Right hindlimb (tissue), 1 donor: ENCODE measurements around the gene PLCL1.

ENCODE experiments used
- DNase-seq: peaks from one replicate; pipeline ENCODE4 v3.0.0-alpha.2; 2018

PLCL1 gene

DNA sequence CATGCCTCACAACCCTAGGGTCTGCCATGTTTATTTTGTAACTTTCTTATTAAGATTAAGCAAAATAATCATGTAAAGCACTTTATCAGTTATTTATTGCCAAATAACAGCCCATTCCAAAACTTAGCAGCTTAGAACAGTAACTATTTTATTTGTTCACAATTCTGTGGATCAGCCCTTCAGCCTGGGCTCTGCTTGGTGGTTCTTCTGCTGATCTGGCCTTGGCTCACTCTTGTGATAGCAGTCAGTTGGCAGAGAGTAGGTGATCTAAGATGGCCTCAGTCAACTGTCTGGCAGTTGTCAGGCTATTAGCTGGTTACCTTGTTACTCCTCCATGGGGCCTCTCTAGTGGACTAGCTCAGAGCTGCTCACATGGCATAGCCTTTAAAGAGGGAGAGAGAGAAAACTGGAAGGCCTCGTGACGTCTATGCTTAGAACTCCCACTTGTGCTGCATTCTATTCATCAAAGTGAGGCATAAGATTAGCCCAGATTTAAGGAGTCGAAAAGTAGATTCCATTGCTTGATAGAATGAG is 54.3 kb downstream of the PLCL1 start:
- no peak for DNase-seq

DNA sequence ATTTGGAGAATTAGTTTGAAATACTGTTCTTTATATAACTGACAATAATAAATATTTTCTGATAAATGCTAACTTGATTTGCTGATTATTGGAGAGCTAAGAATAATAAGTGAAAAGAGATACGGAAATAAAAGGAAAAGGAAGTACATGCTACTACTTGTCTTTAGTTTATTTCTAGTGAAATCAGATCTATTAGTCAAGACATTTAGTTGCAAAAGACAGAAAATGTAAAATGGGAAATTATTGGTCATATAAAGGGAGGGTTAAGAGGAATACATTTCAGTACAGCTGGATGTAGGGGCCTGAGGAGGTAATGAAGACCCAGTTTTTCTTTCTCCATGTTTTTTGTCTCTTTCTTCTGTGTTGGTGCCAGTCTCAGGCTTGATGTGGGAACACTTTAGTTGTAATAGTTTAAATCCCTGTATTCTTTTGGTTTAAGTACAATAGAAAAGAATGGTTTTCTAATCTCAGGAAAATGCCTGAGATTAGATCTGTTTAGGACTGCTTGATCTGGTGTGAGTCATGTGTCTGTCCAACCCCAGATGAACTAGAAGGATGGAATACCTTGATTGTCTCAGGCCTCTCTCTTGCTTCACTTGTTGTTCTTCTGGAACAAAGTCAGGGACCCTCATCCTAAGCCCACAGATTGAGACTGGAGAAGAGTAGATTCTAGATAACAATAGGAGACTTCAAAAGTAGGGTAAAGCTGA is 58.0 kb downstream of the PLCL1 start:
- no peak for DNase-seq

- DNase-seq: no peak
Observed at GRCh38 chr2:197863744-197864143, 59.4 kb downstream of the PLCL1 start.

- no peak for DNase-seq
Observed at GRCh38 chr2:197866455-197866854, 62.1 kb downstream of the PLCL1 start.

DNA sequence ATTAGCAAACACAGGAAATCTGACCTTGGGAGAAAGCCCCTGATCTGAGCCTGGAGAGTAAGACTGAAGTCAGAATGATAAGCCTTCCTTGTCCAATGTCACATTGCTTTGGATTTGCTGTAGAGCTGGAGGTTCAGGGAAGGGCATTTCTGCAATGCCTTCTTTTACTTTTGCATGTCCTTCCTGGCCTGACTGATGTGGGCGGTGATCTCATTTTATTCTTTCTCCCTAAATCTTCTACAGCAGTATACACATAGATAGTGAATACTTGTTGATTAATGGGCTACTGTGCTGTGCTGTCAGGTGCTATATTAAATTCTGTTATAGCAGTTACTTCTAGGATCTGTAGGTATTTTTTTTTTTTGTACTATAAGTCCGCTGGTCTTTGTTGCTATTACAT is 62.6 kb downstream of the PLCL1 start:
- DNase-seq: no peak

DNA sequence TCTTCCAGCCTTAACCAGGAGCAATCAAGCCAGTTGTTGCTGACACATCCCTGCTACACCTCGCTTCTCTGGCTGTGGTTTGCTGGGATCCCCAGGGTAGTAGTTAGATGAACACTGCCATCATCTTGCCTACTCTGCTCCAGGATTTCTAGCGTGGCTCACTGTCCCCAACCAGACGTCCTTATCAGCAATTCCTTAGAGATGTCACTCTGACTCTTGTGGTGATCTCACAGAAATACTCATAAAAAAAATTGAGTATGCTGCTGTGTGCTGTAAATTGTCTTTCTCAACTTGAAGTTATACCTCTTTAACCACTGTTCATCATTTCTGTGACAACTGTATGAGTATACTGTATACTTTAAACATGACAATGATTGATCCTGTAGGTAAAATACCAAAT is 63.2 kb downstream of the PLCL1 start:
- DNase-seq: no peak

DNA sequence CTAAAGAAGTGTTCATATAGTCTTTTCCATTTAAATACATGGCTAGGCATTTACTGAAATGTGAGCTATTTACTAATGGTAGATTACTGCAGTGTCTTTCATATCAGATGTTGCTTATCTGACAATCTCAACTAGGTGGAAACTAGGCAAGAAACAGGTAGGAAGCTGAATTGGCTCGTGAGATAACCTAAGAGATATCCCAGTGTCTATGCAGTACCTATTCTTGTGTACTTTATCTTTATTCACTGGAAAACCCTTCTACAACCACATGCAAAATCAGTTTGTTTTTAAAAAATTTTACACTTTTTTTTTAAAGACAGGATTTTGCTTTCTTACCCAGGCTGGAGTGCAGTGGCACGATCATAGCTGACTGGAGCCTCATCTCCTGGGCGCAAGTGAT is 63.8 kb downstream of the PLCL1 start:
- DNase-seq: no peak

DNA sequence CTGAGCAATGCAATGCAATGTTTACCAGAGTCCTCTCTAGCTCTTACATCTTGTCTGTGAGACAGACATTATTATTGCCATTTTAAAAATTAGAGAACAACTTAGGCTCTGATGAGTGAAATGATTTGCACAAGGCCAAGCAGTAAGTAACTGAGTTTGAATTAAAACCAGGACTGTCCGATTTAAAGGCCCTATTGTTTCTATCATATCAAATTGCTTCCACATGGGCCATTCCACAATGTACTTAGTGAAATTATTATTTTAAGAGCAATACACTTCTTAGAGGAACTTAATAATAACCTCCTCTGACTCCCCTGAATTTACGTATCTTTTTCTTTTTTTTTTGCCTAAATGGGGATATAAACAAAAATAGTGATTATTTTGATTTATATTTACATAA is 64.6 kb downstream of the PLCL1 start:
- DNase-seq: no peak

DNA sequence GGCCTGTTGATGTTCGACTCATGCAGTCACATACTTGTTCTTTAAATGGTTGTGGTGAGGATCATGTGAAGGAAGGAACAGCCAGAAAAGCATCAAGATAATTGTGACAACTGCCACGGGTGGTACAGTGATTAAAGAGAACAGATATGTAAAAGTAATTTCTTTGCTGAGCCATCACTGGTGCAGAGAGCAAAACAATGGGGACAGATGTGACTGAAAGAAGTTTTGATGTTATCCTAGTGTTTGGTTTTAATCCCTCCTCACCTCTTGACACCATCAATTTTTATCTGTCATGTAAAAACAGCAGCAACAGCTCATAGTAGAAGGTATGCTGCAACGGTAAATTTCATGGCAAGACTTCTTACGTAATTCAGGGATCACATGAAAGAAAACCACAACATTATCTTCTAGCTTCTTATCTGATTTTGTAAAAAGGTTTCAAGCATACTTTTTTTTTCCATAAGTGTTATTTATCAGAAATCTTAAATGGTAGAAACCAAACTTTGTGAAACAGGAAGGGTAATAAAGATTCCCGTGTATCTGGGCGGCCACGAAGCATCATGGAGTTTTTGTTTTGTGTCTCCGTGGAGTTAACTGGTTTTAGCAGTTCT is 65.2 kb downstream of the PLCL1 start:
- no peak for DNase-seq

DNA sequence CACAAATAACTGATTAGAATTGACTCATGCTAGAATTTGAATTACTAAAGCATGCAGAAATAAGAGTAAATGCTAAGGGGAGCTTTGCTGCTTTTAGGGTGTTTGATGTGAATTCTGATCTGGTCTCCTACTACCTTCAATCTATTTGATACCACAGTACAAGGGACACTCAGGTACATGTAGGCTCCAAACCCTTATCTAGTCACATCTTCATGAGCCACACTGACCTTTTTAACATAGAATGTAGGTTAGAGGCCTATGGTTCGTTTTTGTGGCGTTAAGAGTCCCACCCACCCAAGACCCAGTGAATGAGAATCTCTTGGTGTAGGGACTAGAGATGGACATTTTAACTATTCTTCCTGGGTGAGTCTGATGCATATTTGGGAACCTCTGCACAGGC is 65.7 kb downstream of the PLCL1 start:
- no peak for DNase-seq

DNA sequence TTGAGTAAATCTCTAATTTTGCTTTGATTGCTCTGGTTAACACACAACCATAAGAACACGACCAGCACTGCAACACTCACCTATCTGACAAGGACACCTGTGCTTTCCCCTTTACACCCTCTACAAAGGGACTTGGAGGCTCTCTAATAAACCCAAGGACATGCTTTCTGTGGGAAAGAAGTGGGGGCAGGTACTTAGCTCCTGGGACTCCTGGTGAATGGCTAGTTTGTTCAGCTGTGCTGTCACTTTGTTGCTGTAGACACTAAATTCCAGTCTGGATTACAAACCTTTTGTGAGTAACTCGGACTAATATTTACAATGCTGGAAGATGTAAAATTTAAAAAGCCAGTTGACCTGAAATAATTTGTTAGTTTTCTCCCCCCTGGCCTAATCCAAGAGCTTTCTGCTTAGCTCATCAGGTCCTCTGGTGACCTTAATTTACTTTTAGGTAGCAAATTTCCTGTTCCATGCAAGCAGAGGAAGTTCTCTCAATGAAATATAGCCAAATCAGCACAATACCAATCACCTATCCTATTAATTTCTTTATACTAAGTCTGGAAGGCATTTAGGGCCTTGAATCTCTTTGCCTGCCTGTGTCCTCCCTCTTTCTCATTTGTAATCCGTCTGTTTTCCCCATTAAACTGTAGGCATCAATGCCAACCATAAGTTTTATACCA is 67.5 kb downstream of the PLCL1 start:
- no peak for DNase-seq

DNA sequence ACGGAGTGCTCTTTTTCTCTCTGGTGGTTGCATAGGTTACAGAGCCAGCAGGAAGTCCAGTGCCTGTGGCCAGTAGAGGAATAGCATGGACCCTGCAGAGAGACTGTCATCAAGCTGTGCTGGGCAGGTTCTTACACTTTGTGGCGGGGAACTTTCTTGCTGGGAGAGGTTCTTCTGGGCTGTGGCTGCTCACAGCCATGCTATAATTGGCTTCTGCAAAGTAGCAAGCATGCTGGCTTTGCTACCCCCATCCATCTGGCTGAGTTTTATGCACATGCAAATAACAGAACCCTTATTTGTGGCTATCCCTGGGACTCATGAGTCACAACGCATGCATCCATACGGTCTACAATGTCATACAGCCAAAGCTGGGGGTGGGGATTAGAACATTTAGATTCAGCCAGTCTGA is 68.9 kb downstream of the PLCL1 start:
- peak; percentile 30 for DNase-seq

GRCh38 chr2:197875763-197876162 is 71.4 kb downstream of the PLCL1 start:
- DNase-seq: no peak

GRCh38 chr2:197876524-197876923 is 72.1 kb downstream of the PLCL1 start:
- no peak for DNase-seq

GRCh38 chr2:197877038-197877437 is 72.6 kb downstream of the PLCL1 start:
- DNase-seq: no peak

DNA sequence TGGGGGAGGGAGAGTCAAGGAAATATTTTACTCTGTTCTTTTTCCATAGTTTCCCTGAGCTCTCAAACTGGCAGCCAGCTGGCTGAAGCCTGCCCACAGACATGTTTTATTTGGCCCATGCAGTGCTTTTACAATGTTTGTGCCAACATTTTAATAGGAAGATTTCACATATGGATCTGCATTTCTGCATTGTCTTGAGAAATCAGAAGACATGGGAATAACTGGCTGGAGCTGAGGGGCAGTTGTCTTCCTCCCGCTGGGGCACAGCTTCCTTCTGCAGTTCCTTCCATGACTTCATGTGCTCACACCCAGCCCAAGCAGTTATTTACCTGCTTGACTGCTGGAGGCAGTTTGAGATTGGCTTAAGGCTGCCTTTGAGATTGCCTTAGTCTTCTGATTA is 74.4 kb downstream of the PLCL1 start:
- peak; percentile 40 for DNase-seq

DNA sequence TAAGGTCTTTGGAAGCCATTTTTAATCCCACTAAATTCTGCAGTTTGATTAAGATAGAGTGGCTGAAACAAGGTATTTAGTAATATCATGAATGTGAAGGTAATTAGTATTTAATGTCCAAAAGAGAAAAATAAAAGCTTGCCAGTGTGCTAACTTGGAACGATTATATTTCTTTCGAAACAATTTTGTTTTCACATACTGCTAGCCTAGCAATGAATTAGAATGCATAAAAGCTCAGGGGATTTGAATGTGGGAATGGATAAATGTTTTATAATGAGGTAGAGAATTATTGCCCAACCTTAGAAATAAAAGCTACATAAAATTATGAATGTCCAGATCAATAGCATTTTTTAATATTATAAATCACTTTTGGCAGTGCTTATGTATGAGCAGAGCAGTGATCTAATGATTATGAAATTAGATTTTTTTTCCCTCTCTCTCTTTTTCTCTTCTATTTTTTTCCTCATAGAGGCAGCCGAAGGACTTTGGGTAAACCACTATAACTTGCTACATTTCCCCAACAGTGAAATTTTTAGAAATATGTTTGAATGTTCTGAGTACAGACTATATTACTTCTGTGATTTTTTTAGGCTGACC is 75.5 kb downstream of the PLCL1 start:
- no peak for DNase-seq

GRCh38 chr2:197883354-197884032 is 79.1 kb downstream of the PLCL1 start:
- no peak for DNase-seq

- DNase-seq: no peak
Observed at GRCh38 chr2:197884252-197884651, 79.9 kb downstream of the PLCL1 start.

GRCh38 chr2:197885126-197885525 is 80.7 kb downstream of the PLCL1 start:
- no peak for DNase-seq

- no peak for DNase-seq
Observed at GRCh38 chr2:197885587-197885986, 81.2 kb downstream of the PLCL1 start.

GRCh38 chr2:197888321-197888720 is 83.9 kb downstream of the PLCL1 start:
- DNase-seq: no peak

DNA sequence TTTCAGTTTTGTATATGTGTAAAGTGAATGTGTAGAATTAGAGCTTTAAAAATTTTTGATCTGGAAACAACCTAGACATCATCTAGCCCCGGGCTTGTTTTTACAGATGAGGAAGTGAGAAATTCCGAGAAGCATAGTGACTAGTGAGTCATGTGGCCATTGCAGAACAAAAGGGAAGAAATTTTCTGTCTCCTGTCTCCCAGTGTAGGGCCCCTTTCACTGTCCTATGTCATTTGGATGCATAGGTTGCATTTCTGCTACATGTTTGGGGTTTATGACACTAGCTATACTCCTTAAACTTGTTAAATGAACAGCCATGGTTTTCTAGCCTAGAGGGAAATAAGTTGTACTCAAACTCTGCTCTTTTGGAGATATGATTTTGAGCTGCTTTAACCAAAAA is 84.6 kb downstream of the PLCL1 start:
- no peak for DNase-seq
